Lower leg skin (tissue), 3 donors: ENCODE measurements around the gene TTLL4.

Source experiments
- POLR2A ChIP-seq, 2 donors: fragments of 450-650 bp; IDR thresholded peaks; one replicate each; pipeline ENCODE4 v1.6.1; 2016 to 2017; ENCODE audit warnings: antibody characterized with exemption in 2 of 2, mild to moderate bottlenecking in 1 of 2, moderate library complexity in 1 of 2
- TF ChIP-seq, protein P1 (sequence below), 3 donors: fragments of 450-650 bp; IDR thresholded peaks; one replicate each; pipeline ENCODE4 v1.5.1; 2016; ENCODE audit warnings: antibody characterized with exemption in 3 of 3, mild to moderate bottlenecking in 3 of 3, moderate library complexity in 2 of 3

DNA sequence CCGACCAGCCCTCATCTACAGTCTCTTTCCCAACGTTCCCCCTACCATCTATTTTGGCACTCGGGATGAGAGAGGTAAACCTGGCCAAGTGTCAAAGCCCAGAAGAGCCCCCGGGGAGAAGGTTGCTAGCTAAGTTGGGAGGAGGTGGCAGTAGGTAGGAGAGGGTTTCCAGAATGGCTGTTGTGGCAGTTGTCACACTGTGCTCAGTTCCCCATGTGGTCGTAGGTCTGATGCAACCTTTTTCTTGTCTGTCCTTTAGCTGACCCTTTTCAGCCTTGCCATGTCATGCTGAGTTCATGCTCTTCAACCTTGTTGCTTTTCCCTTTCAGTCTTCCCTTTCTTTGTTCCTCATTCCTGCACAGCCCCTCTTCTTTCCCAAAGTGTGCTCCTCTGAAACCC, 34.5 kb downstream of the TTLL4 start:
- TF ChIP-seq, protein P1, sequence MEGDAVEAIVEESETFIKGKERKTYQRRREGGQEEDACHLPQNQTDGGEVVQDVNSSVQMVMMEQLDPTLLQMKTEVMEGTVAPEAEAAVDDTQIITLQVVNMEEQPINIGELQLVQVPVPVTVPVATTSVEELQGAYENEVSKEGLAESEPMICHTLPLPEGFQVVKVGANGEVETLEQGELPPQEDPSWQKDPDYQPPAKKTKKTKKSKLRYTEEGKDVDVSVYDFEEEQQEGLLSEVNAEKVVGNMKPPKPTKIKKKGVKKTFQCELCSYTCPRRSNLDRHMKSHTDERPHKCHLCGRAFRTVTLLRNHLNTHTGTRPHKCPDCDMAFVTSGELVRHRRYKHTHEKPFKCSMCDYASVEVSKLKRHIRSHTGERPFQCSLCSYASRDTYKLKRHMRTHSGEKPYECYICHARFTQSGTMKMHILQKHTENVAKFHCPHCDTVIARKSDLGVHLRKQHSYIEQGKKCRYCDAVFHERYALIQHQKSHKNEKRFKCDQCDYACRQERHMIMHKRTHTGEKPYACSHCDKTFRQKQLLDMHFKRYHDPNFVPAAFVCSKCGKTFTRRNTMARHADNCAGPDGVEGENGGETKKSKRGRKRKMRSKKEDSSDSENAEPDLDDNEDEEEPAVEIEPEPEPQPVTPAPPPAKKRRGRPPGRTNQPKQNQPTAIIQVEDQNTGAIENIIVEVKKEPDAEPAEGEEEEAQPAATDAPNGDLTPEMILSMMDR (IDR thresholded peaks at IDR 0.05): peak in 1 of 3 donors; percentile 27
- TF ChIP-seq POLR2A (IDR thresholded peaks at IDR 0.05): no peak
